Colonic mucosa (tissue), 4 donors: Measurements from ENCODE around the gene WDR33. TPM values are rescaled to one million over a fixed set of nuclear protein-coding genes. Genes with fewer than 3 reads are reported as not detected.

ENCODE experiments used
- DNase-seq: peaks from one replicate; pipeline ENCODE4 v3.0.0-alpha.2; 2020
- H3K27ac ChIP-seq: fragments of 200-600 bp; one replicate; pipeline ENCODE4 v1.8.0; 2021
- H3K27me3 ChIP-seq: fragments of 200-600 bp; one replicate; pipeline ENCODE4 v1.8.0; 2021
- H3K36me3 ChIP-seq: fragments of 200-600 bp; one replicate; pipeline ENCODE4 v1.8.0; 2021
- H3K4me1 ChIP-seq: fragments of 200-600 bp; one replicate; pipeline ENCODE4 v1.8.0; 2021; ENCODE audit warnings: mild to moderate bottlenecking
- H3K4me3 ChIP-seq: fragments of 200-600 bp; one replicate; pipeline ENCODE4 v1.8.0; 2021
- H3K9ac ChIP-seq, 2 donors: one replicate each; pipeline ENCODE4 v1.7.0; 2013; ENCODE audit warnings: control low read depth in 2 of 2, low read depth in 2 of 2, low read length in 2 of 2
- H3K9me3 ChIP-seq: fragments of 200-600 bp; one replicate; pipeline ENCODE4 v1.8.0; 2021
- CTCF ChIP-seq: fragments of 200-600 bp; IDR thresholded peaks from one replicate; pipeline ENCODE4 v1.8.0; 2022; ENCODE audit warnings: antibody characterized with exemption, mild to moderate bottlenecking
- intact Hi-C: fragments of 100-400 bp; cut with DNase I; formaldehyde crosslinking; loops from one replicate; pipeline ENCODE4 v1.14.1; 2022
- total RNA-seq, 2 donors: library from RNA; stranded (reverse); fragmentation: NEBNext Ultra II Directional in 1 of 2; extraction: Animal tissue kit (Norgen Biotek cat#: 25700) in 1 of 2; gene quantifications; one replicate each; pipeline ENCODE4 v1.2.1, GENCODE V29; 2021
- donor health status: healthy.
- donor health status: DM: no; HTN: no; CAD: no.
- donor health status: DM: no; HTN: no; CAD: no.

WDR33 gene
- total RNA-seq, 2 donors from 2014 or later = 48.1 to 59.4 TPM

GRCh38 chr2:127651971-127652550 is 158.9 kb downstream of the WDR33 start:
- Histone ChIP-seq H3K4me1 (no peaks in the 10 kb centered on the region), H3K4me3 (no peak overlapping the region), H3K9ac (no peak overlapping the region), H3K27ac (no peak overlapping the region), H3K9me3 (no peaks in the 10 kb centered on the region), H3K27me3 (no peaks in the 10 kb centered on the region), H3K36me3 (no peaks in the 10 kb centered on the region)
- no peak for TF ChIP-seq CTCF
- intact Hi-C loops = no loop called here
- no peak for DNase-seq

- Histone ChIP-seq H3K9me3 (no peaks in the 10 kb centered on the region), H3K36me3 (no peaks in the 10 kb centered on the region), H3K4me1 (no peaks in the 10 kb centered on the region), H3K27ac (no peak overlapping the region), H3K9ac (peak overlapping the region in 1 of 2 donors; percentile 24), H3K4me3 (no peak overlapping the region), H3K27me3 (no peaks in the 10 kb centered on the region)
- no peak for DNase-seq
- intact Hi-C loops = no loop called here
- TF ChIP-seq CTCF = no peak
Observed at GRCh38 chr2:127651381-127651809, 159.6 kb downstream of the WDR33 start.

Other genes with a start within 250 kb of the WDR33 start
- under 1 TPM; 0.16 to 0.20 TPM for gene GPR17, start 165.0 kb downstream of the WDR33 start, total RNA-seq
- 10 to 100 TPM in 1 of 2 donors, 1 to 10 TPM in 1; 6.6 to 37.2 TPM for gene LIMS2, start 135.6 kb downstream of the WDR33 start, total RNA-seq
- 1 to 10 TPM; 6.0 to 7.5 TPM for gene SFT2D3, start 109.7 kb downstream of the WDR33 start, total RNA-seq
- gene POLR2D, start 47.0 kb upstream of the WDR33 start, total RNA-seq = 10 to 100 TPM; 23.5 to 32.7 TPM
- 10 to 100 TPM; 10.5 to 15.7 TPM for gene AMMECR1L, start 74.8 kb upstream of the WDR33 start, total RNA-seq
- gene SAP130, start 216.9 kb upstream of the WDR33 start, total RNA-seq = 10 to 100 TPM; 24.7 to 30.6 TPM